T-cell (primary cell): ENCODE results near the gene RAC3. TPM values are rescaled to one million over a fixed set of nuclear protein-coding genes. Genes with fewer than 3 reads are reported as not detected.
"Not testable (repeated sequence)": the region's sequence is repeated elsewhere in the genome, so short reads cannot be mapped to it uniquely, and the experiment has no call there.

Experiments
- ATAC-seq, 4 experiments: fragments of 200-7000 bp in 3 of 4; fragments of 150-1000 bp in 1 of 4; cut with Tn5 transposase; replicated peaks in 1 of 4; 1 replicate in 3 of 4; 2 replicates in 1 of 4; pipeline ENCODE4 v1.10.0; 2021; ENCODE audit warnings: moderate library complexity in 3 of 4, mild to moderate bottlenecking in 2 of 4, moderate number of reproducible peaks in 1 of 4
- CTCF ChIA-PET, 2 donors: fragments of 300-600 bp; sonication (Branson Sonifier 250); formaldehyde crosslinking; loops; one replicate each; lab custom pipeline; 2022; ENCODE audit warnings: antibody characterized with exemption in 2 of 2; lab: Charles Lee
- POLR2A ChIA-PET, 2 donors: fragments of 300-600 bp; sonication (Branson Sonifier 250); formaldehyde crosslinking; loops; one replicate each; lab custom pipeline; 2022; ENCODE audit warnings: antibody characterized with exemption in 2 of 2; lab: Charles Lee
- DNase-seq, 35 experiments: peaks; one replicate each; pipeline versions ENCODE4 v3.0.0 to v3.0.0-alpha.2; 2013 to 2023
- H3K27ac ChIP-seq: one replicate; pipeline ENCODE4 v1.5.1; 2013; ENCODE audit warnings: low read length
- H3K27me3 ChIP-seq, 2 experiments: replicated peaks in 1 of 2; 1 replicate in 1 of 2; 2 replicates in 1 of 2; pipeline versions ENCODE4 v1.6.1 to v1.7.0; 2013; ENCODE audit warnings: low read length in 1 of 2, mixed read lengths in 1 of 2; ENCODE audit not compliant: control insufficient read depth in 2 of 2, insufficient read depth in 2 of 2; ENCODE audit errors: extremely low read depth in 1 of 2
- H3K36me3 ChIP-seq, 2 donors: 1 replicate in 1 of 2; 2 replicates in 1 of 2; pipeline versions ENCODE4 v1.6.1 to v1.7.0; 2013; ENCODE audit warnings: low read length in 1 of 2; ENCODE audit not compliant: control insufficient read depth in 2 of 2, insufficient read depth in 1 of 2; ENCODE audit errors: extremely low read depth in 1 of 2
- H3K4me1 ChIP-seq, 2 experiments: 1 replicate in 1 of 2; 2 replicates in 1 of 2; pipeline versions ENCODE4 v1.6.1 to v1.7.0; 2013; ENCODE audit warnings: low read length in 2 of 2, mixed read lengths in 1 of 2; ENCODE audit not compliant: insufficient read depth in 2 of 2, control insufficient read depth in 1 of 2; ENCODE audit errors: extremely low read depth in 1 of 2
- H3K4me3 ChIP-seq, 2 donors: 1 replicate in 1 of 2; 2 replicates in 1 of 2; pipeline versions ENCODE4 v1.5.1 to v1.7.0; 2013; ENCODE audit warnings: mild to moderate bottlenecking in 2 of 2, low read length in 1 of 2, moderate library complexity in 1 of 2; ENCODE audit not compliant: control insufficient read depth in 1 of 2; ENCODE audit errors: extremely low read depth in 1 of 2
- H3K9me3 ChIP-seq: 2 replicates; pipeline ENCODE4 v1.7.0; 2013
- H3K27ac Mint-ChIP-seq, 2 donors: one replicate each; pipeline ENCODE4 v1.8.0; 2020 to 2021; ENCODE audit warnings: mild to moderate bottlenecking in 2 of 2, mixed read lengths in 2 of 2
- H3K27me3 Mint-ChIP-seq, 2 donors: one replicate each; pipeline ENCODE4 v1.8.0; 2021 to 2022; ENCODE audit warnings: mixed read lengths in 2 of 2
- H3K36me3 Mint-ChIP-seq: one replicate; pipeline ENCODE4 v1.8.0; 2021; ENCODE audit warnings: mixed read lengths
- H3K4me1 Mint-ChIP-seq, 3 donors: one replicate each; pipeline ENCODE4 v1.8.0; 2020 to 2022; ENCODE audit warnings: mixed read lengths in 3 of 3, mild to moderate bottlenecking in 1 of 3
- H3K4me3 Mint-ChIP-seq, 3 donors: one replicate each; pipeline ENCODE4 v1.8.0; 2020 to 2022; ENCODE audit warnings: mild to moderate bottlenecking in 3 of 3, mixed read lengths in 3 of 3, moderate library complexity in 3 of 3
- H3K9me3 Mint-ChIP-seq, 3 donors: one replicate each; pipeline ENCODE4 v1.8.0; 2020 to 2022; ENCODE audit warnings: mixed read lengths in 3 of 3
- WGBS: methylation state at CpG from one replicate; pipeline ENCODE4 v1.1.5; 2013; ENCODE audit warnings: missing lambda C conversion rate; ENCODE audit not compliant: insufficient coverage; 5-methylcytosine and 5-hydroxymethylcytosine counted together
- total RNA-seq, 35 experiments: library from RNA in 6 of 35; stranded (reverse) in 6 of 35; fragments of 120-200 nt in 1 of 35; gene quantifications; one replicate each; pipeline versions ENCODE4 v1.2.1 to v1.2.4 and lab custom pipeline; 2013 to 2026

The RAC3 gene
- total RNA-seq, 5 donors from 2014 or later (not counting 1 experiment from before 2014, with no cell fraction given) = 1.1 to 5.4 (median 3.6) TPM

DNA sequence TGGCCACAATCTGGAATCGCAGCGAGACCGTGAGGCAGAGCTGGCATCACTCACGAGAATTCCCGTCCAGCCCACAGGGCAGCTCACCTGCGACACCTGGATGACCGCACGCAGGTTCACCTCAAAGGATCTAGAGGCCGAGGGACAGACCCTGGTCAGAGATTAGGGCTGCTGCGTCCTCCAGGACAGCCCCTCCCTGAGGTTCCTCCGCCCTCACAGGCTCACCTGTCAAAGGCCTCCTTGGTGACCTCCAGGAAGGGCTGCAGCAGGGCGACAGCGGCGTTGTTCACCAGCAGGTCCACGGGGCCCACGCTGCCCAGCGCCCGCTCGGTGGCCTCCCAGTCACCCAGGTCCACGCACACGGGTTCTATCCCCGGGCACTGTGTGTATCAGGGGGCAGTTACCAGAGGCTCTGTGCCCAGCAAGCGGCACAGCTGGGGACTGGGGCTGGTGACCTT is 5.2 kb downstream of the RAC3 start:
- no peaks in the 10 kb centered on the region for H3K27me3 Mint-ChIP-seq
- peak overlapping the region; percentile 70 to 88 (median 72) for H3K4me3 Mint-ChIP-seq
- Histone ChIP-seq H3K27me3 (peaks cover 0 to 8% of the 10 kb centered on the region in 2 experiments), H3K9me3 (no peaks in the 10 kb centered on the region), H3K36me3 (peaks cover 0 to 5% of the 10 kb centered on the region in 2 donors), H3K27ac (peak overlapping the region; percentile 55), H3K4me1 (peaks cover 8 to 31% of the 10 kb centered on the region in 2 experiments), H3K4me3 (peak overlapping the region; percentile 59 to 78)
- no peak for DNase-seq
- H3K9me3 Mint-ChIP-seq = no peaks in the 10 kb centered on the region
- no peak for ATAC-seq
- WGBS = 52% methylated on average over 22 of the region's 23 CpGs
- H3K4me1 Mint-ChIP-seq = peaks cover 16 to 31% (median 29%) of the 10 kb centered on the region in 3 donors
- ChIA-PET POLR2A (no interaction called here), CTCF (no interaction called here)
- H3K27ac Mint-ChIP-seq = peak overlapping the region; percentile 39 to 59
- H3K36me3 Mint-ChIP-seq = peaks cover 6% of the 10 kb centered on the region

- Mint-ChIP-seq H3K4me3 (peak within 1 kb of the TSS; percentile 82 to 88 (median 87)), H3K27ac (peak within 1 kb of the TSS; percentile 90 to 93), H3K27me3 (no peaks in the 10 kb centered on the region), H3K36me3 (peaks cover 6% of the 10 kb centered on the region), H3K9me3 (no peaks in the 10 kb centered on the region), H3K4me1 (peaks cover 16 to 31% (median 29%) of the 10 kb centered on the region in 3 donors)
- under 1% methylated on average over 91 of the region's 92 CpGs for WGBS
- Histone ChIP-seq H3K27ac (peak within 1 kb of the TSS; percentile 55), H3K4me1 (peaks cover 8 to 27% of the 10 kb centered on the region in 2 experiments), H3K4me3 (peak within 1 kb of the TSS; percentile 59 to 78), H3K36me3 (peaks cover 0 to 5% of the 10 kb centered on the region in 2 donors), H3K9me3 (no peaks in the 10 kb centered on the region), H3K27me3 (peaks cover 0 to 4% of the 10 kb centered on the region in 2 experiments)
- CTCF ChIA-PET = interaction anchor here in 1 of 2 donors (0.6 to 1.6 kb wide), 12 partner anchors 9 to 263 kb away, joined by 3 to 17 read pairs (median 4); partner anchors contain the start of genes CENPX and LRRC45
- ATAC-seq = peak; percentile 91 to 94 (median 94)
- peak; percentile 87 to 97 (median 92) for DNase-seq
- POLR2A ChIA-PET = interaction anchor here (0.5 to 1.0 kb wide), 3 partner anchors 15 to 99 kb away, joined by 4 to 6 read pairs (median 4); partner anchors contain the start of gene CENPX (in 1 of the 2)
Observed at GRCh38 chr17:82037092-82037888, 5.8 kb downstream of the RAC3 start, which contains the start of gene DCXR. Gene DCXR, minus strand, starts transcription at chr17:82037697. Its CDS starts 15 bp downstream, at chr17:82037682.

DNA sequence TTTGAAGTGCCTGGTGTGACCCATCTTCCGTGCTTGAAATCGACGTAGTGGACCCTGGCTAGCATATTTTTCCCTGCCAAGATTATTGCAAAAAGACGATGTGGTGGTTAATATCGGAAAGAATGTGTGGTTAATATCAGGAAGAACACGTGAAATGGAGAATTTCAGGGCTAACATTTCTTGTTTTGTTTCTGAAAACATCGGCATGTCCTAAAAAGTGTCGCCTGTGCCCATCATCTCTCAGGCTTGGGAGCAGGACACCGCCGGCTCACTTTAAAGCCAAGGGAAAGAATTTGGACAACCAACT is 6.4 kb downstream of the RAC3 start:
- Mint-ChIP-seq H3K27me3 (no peaks in the 10 kb centered on the region), H3K36me3 (peaks cover 6% of the 10 kb centered on the region), H3K9me3 (no peaks in the 10 kb centered on the region), H3K4me1 (peaks cover 16 to 30% (median 28%) of the 10 kb centered on the region in 3 donors), H3K4me3 (peak overlapping the region; percentile 82 to 88 (median 87)), H3K27ac (peak overlapping the region; percentile 90 to 93)
- ATAC-seq (no peak), DNase-seq (no peak)
- H3K9me3 ChIP-seq = no peaks in the 10 kb centered on the region
- peaks cover 0 to 5% of the 10 kb centered on the region in 2 donors for H3K36me3 ChIP-seq
- peaks cover 8 to 23% of the 10 kb centered on the region in 2 experiments for H3K4me1 ChIP-seq
- H3K27ac ChIP-seq = no peak overlapping the region
- ChIA-PET CTCF (interaction anchor here in 1 of 2 donors (0.6 to 1.6 kb wide), 12 partner anchors 10 to 262 kb away, joined by 3 to 17 read pairs (median 4); partner anchors contain the start of genes CENPX and LRRC45), POLR2A (interaction anchor here (0.5 to 1.0 kb wide), 3 partner anchors 15 to 99 kb away, joined by 4 to 6 read pairs (median 4); partner anchors contain the start of gene CENPX (in 1 of the 2))
- 4% methylated on average over 10 of the region's 10 CpGs for WGBS
- no peaks in the 10 kb centered on the region for H3K27me3 ChIP-seq
- H3K4me3 ChIP-seq = peak overlapping the region in 1 of 2 donors; percentile 59

DNA sequence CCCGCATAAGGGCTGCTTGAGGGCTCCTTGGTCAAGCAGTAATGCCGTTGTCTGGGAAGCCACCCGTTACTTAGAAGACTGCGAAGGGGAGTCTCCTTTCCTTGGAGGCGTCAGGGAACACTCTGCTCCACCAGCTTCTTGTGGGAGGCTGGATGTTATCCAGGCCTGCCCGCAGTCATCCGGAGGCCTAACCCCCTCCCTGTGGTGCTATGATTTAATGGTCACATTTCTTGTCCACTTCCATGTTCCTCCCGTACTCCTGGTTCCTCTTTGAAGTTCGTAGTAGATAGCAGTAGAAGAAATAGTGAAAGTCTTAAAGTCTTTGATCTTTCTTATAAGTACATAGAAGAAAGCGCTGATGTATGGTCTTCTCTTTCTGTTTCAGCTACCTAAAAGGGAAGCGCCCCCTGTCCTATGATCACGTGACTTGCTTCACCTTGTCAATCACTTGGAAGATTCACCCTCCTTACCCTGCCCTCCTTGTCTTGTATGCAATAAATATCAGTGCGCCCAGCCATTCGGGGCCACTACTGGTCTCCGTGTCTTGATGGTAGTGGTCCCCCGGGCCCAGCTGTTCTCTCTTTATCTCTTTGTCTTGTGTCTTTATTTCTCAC is 7.4 kb downstream of the RAC3 start:
- H3K27me3 ChIP-seq, H3K27ac ChIP-seq, H3K36me3 ChIP-seq, H3K9me3 Mint-ChIP-seq, H3K27me3 Mint-ChIP-seq, H3K4me3 ChIP-seq, H3K36me3 Mint-ChIP-seq, DNase-seq, ATAC-seq, H3K9me3 ChIP-seq: not testable (repeated sequence)
- H3K4me3 Mint-ChIP-seq = peak overlapping the region in 1 of 3 donors; percentile 12
- ChIA-PET CTCF (interaction anchor here in 1 of 2 donors (1.1 kb wide), 1 partner anchor 160 kb away, joined by 3 read pairs; no protein-coding TSS in a partner anchor), POLR2A (interaction anchor here in 1 of 2 donors (0.6 kb wide), 1 partner anchor 145 kb away, joined by 6 read pairs; no protein-coding TSS in a partner anchor)
- H3K27ac Mint-ChIP-seq = peak overlapping the region in 1 of 2 donors; percentile 22
- H3K4me1 Mint-ChIP-seq = peaks cover 16 to 28% (median 27%) of the 10 kb centered on the region in 3 donors
- 78% methylated on average over 13 of the region's 16 CpGs for WGBS
- H3K4me1 ChIP-seq = peaks cover 8 to 23% of the 10 kb centered on the region in 2 experiments

- no peak overlapping the region for H3K4me3 ChIP-seq
- CTCF ChIA-PET = no interaction called here
- Mint-ChIP-seq H3K4me3 (no peak overlapping the region), H3K36me3 (peaks cover 6% of the 10 kb centered on the region), H3K27ac (peak overlapping the region in 1 of 2 donors; percentile 36), H3K4me1 (peaks cover 16 to 28% (median 27%) of the 10 kb centered on the region in 3 donors), H3K9me3 (no peaks in the 10 kb centered on the region), H3K27me3 (no peaks in the 10 kb centered on the region)
- peaks cover 8 to 23% of the 10 kb centered on the region in 2 experiments for H3K4me1 ChIP-seq
- no peak overlapping the region for H3K27ac ChIP-seq
- H3K9me3 ChIP-seq = no peaks in the 10 kb centered on the region
- peaks cover 0 to 5% of the 10 kb centered on the region in 2 donors for H3K36me3 ChIP-seq
- POLR2A ChIA-PET = no interaction called here
- ATAC-seq = no peak
- no peak for DNase-seq
- 91% methylated on average over 6 of the region's 8 CpGs for WGBS
- no peaks in the 10 kb centered on the region for H3K27me3 ChIP-seq
Observed at GRCh38 chr17:82039695-82040299, 8.3 kb downstream of the RAC3 start.
